EH (cell line): ENCODE results near the gene ELOVL5.
A peak's percentile ranks its signal among the peaks of the same experiment; 100 is the strongest.

Experiments used
- DNase-seq: peaks from one replicate; pipeline ENCODE4 v3.0.0-alpha.2; 2015; ENCODE audit warnings: low read depth

The ELOVL5 gene

GRCh38 chr6:53269827-53270226 lies 78.9 kb downstream of the ELOVL5 start:
- DNase-seq: no peak

- DNase-seq: no peak
Observed at GRCh38 chr6:53268858-53269608, 79.7 kb downstream of the ELOVL5 start.

- no peak for DNase-seq
Observed at GRCh38 chr6:53266553-53267090, 82.1 kb downstream of the ELOVL5 start.

- DNase-seq: no peak
Observed at GRCh38 chr6:53264915-53265607, 83.7 kb downstream of the ELOVL5 start.

GRCh38 chr6:53264337-53264736 lies 84.4 kb downstream of the ELOVL5 start:
- DNase-seq: no peak

- peak; percentile 80 for DNase-seq
Observed at GRCh38 chr6:53263917-53264316, 84.8 kb downstream of the ELOVL5 start.

- DNase-seq: no peak
Observed at GRCh38 chr6:53259860-53260580, 88.7 kb downstream of the ELOVL5 start.

- DNase-seq: no peak
Observed at GRCh38 chr6:53258774-53259155, 90.0 kb downstream of the ELOVL5 start.

- no peak for DNase-seq
Observed at GRCh38 chr6:53258076-53258773, 90.5 kb downstream of the ELOVL5 start.

GRCh38 chr6:53257533-53257932 lies 91.2 kb downstream of the ELOVL5 start:
- DNase-seq: no peak

- no peak for DNase-seq
Observed at GRCh38 chr6:53257001-53257400, 91.7 kb downstream of the ELOVL5 start.

- DNase-seq: no peak
Observed at GRCh38 chr6:53252177-53252692, 96.5 kb downstream of the ELOVL5 start.

- DNase-seq: peak; percentile 43
Observed at GRCh38 chr6:53251033-53251672, 97.6 kb downstream of the ELOVL5 start.

GRCh38 chr6:53250176-53251032 lies 98.3 kb downstream of the ELOVL5 start:
- peak; percentile 89 for DNase-seq

- no peak for DNase-seq
Observed at GRCh38 chr6:53246924-53247323, 101.8 kb downstream of the ELOVL5 start.

- DNase-seq: peak; percentile 49
Observed at GRCh38 chr6:53244958-53245357, 103.8 kb downstream of the ELOVL5 start.

GRCh38 chr6:53244399-53244931 lies 104.3 kb downstream of the ELOVL5 start:
- DNase-seq: no peak

GRCh38 chr6:53241938-53242337 lies 106.8 kb downstream of the ELOVL5 start:
- DNase-seq: no peak

GRCh38 chr6:53240761-53241160 lies 108.0 kb downstream of the ELOVL5 start:
- no peak for DNase-seq

- no peak for DNase-seq
Observed at GRCh38 chr6:53240139-53240538, 108.6 kb downstream of the ELOVL5 start.
